H1 (cell line): Measurements from ENCODE around the gene SAE1. TPM values are rescaled to one million over a fixed set of nuclear protein-coding genes. Genes with fewer than 3 reads are reported as not detected.
A peak's percentile ranks its signal among the peaks of the same experiment; 100 is the strongest.

Source experiments
- CTCF ChIA-PET: fragments of 300-600 bp; sonication (Branson Sonifier 250); formaldehyde crosslinking; loops from one replicate; lab custom pipeline; 2021; ENCODE audit not compliant: partially characterized antibody; lab: Charles Lee
- POLR2A ChIA-PET: fragments of 300-600 bp; sonication (Branson Sonifier 250); formaldehyde crosslinking; loops from one replicate; lab custom pipeline; 2021; ENCODE audit warnings: inconsistent platforms; ENCODE audit not compliant: partially characterized antibody; lab: Charles Lee
- DNase-seq, 2 experiments: peaks; one replicate each; pipeline versions ENCODE4 v3.0.0 to v3.0.0-alpha.2; 2010 to 2022; ENCODE audit warnings: low spot score in 2 of 2, low read depth in 1 of 2, mixed read lengths in 1 of 2
- FAIRE-seq: peaks from 2 replicates; lab custom pipeline; 2011; peaks lifted over from hg19 to GRCh38; lab: Jason Lieb, UNC
- H2AFZ ChIP-seq: 2 replicates; pipeline ENCODE4 v1.8.1; 2012; ENCODE audit warnings: low read length, inconsistent platforms
- H2AK5ac ChIP-seq: 2 replicates; pipeline ENCODE4 v1.6.1; 2013; ENCODE audit warnings: low read depth, low read length
- H2BK120ac ChIP-seq: replicated peaks from 2 replicates; pipeline ENCODE3; 2013; ENCODE audit warnings: low read depth, low read length, inconsistent platforms
- H2BK12ac ChIP-seq: 2 replicates; pipeline ENCODE4 v1.6.1; 2013; ENCODE audit warnings: low read depth, low read length
- H2BK15ac ChIP-seq: 2 replicates; pipeline ENCODE4 v1.6.1; 2013; ENCODE audit warnings: low read length
- H2BK20ac ChIP-seq: 2 replicates; pipeline ENCODE4 v1.6.1; 2013; ENCODE audit warnings: low read length
- H2BK5ac ChIP-seq: 2 replicates; pipeline ENCODE4 v1.6.1; 2013; ENCODE audit warnings: low read depth, low read length
- H3K14ac ChIP-seq: 2 replicates; pipeline ENCODE4 v1.6.1; 2013; ENCODE audit warnings: inconsistent platforms; ENCODE audit not compliant: insufficient read length
- H3K18ac ChIP-seq: 2 replicates; pipeline ENCODE4 v1.6.1; 2013; ENCODE audit warnings: low read length; ENCODE audit errors: extremely low read depth
- H3K23ac ChIP-seq: 2 replicates; pipeline ENCODE4 v1.6.1; 2013; ENCODE audit warnings: inconsistent platforms; ENCODE audit not compliant: insufficient read length
- H3K23me2 ChIP-seq: 2 replicates; pipeline ENCODE4 v1.6.1; 2013; ENCODE audit warnings: low read depth, low read length
- H3K27ac ChIP-seq: 2 replicates; pipeline ENCODE4 v1.6.1; 2011; ENCODE audit warnings: low read depth, low read length, inconsistent platforms
- H3K27me3 ChIP-seq, 4 experiments: replicated peaks in 1 of 4; 1 replicate in 1 of 4; 2 replicates in 3 of 4; pipeline versions ENCODE4 v1.6.1 to v1.8.1; 2011 to 2013; ENCODE audit warnings: low read length in 3 of 4, mild to moderate bottlenecking in 3 of 4, inconsistent platforms in 2 of 4, mixed read lengths in 2 of 4, moderate library complexity in 1 of 4; ENCODE audit not compliant: control insufficient read depth in 3 of 4, insufficient read depth in 3 of 4; ENCODE audit errors: extremely low read depth in 1 of 4
- H3K36me3 ChIP-seq, 4 experiments: 2 replicates each; pipeline versions ENCODE4 v1.6.1 to v1.8.1; 2011 to 2013; ENCODE audit warnings: mild to moderate bottlenecking in 4 of 4, low read length in 3 of 4, moderate library complexity in 2 of 4, control low read depth in 1 of 4, inconsistent platforms in 1 of 4; ENCODE audit not compliant: insufficient read depth in 4 of 4, control insufficient read depth in 2 of 4
- H3K4ac ChIP-seq: replicated peaks from 2 replicates; pipeline ENCODE3; 2013; ENCODE audit warnings: low read length, low read depth, mixed read lengths, inconsistent platforms; ENCODE audit not compliant: insufficient read length
- H3K4me1 ChIP-seq, 4 experiments: replicated peaks in 1 of 4; 1 replicate in 1 of 4; 2 replicates in 3 of 4; pipeline versions ENCODE4 v1.6.1 to v1.8.1; 2011 to 2013; ENCODE audit warnings: low read length in 3 of 4, inconsistent platforms in 2 of 4, mixed read lengths in 1 of 4; ENCODE audit not compliant: insufficient read depth in 4 of 4, control insufficient read depth in 3 of 4
- H3K4me2 ChIP-seq, 2 experiments: 2 replicates each; pipeline versions ENCODE4 v1.6.1 to v1.8.1; 2011 to 2013; ENCODE audit warnings: low read depth in 2 of 2, low read length in 2 of 2, control low read depth in 1 of 2, inconsistent platforms in 1 of 2, mild to moderate bottlenecking in 1 of 2; ENCODE audit not compliant: insufficient read depth in 1 of 2
- H3K4me3 ChIP-seq, 4 experiments: fragments of 200-600, 300-600 bp in 1 of 4; sonication (generic), shearing (Covaris generic), sonication (Bioruptor Twin) in 1 of 4; 2 replicates each; pipeline versions ENCODE4 v1.5.1 to v1.8.1; 2011 to 2016; ENCODE audit warnings: low read length in 4 of 4, low read depth in 3 of 4, control low read depth in 2 of 4, inconsistent platforms in 2 of 4, mild to moderate bottlenecking in 2 of 4, mixed read lengths in 1 of 4, moderate library complexity in 1 of 4; ENCODE audit not compliant: insufficient read depth in 2 of 4; ENCODE audit errors: extremely low read depth in 1 of 4
- H3K56ac ChIP-seq: replicated peaks from 2 replicates; pipeline ENCODE3; 2013; ENCODE audit warnings: low read depth, mild to moderate bottlenecking, mixed read lengths, low read length, inconsistent platforms; ENCODE audit not compliant: insufficient read length
- H3K79me1 ChIP-seq: 2 replicates; pipeline ENCODE4 v1.6.1; 2013; ENCODE audit warnings: low read depth, low read length, control low read depth
- H3K79me2 ChIP-seq, 2 experiments: 2 replicates each; pipeline versions ENCODE4 v1.6.1 to v1.8.1; 2012 to 2013; ENCODE audit warnings: low read length in 2 of 2, mild to moderate bottlenecking in 2 of 2, inconsistent platforms in 1 of 2; ENCODE audit not compliant: insufficient read depth in 2 of 2, control insufficient read depth in 1 of 2
- H3K9ac ChIP-seq, 4 experiments: replicated peaks in 1 of 4; 1 replicate in 1 of 4; 2 replicates in 3 of 4; pipeline versions ENCODE4 v1.6.1 to v1.8.1; 2011 to 2013; ENCODE audit warnings: low read depth in 3 of 4, low read length in 3 of 4, control low read depth in 2 of 4, mild to moderate bottlenecking in 2 of 4, moderate library complexity in 2 of 4, inconsistent platforms in 1 of 4; ENCODE audit errors: extremely low read depth in 1 of 4
- H3K9me3 ChIP-seq, 2 experiments: 2 replicates each; pipeline versions ENCODE4 v1.6.1 to v1.8.1; 2012 to 2013; ENCODE audit warnings: mild to moderate bottlenecking in 2 of 2, moderate library complexity in 2 of 2, control low read depth in 1 of 2, inconsistent platforms in 1 of 2, low read depth in 1 of 2, low read length in 1 of 2, mixed read lengths in 1 of 2; ENCODE audit not compliant: insufficient read depth in 2 of 2
- H4K20me1 ChIP-seq, 2 experiments: replicated peaks in 1 of 2; 2 replicates each; pipeline versions ENCODE3 to v1.8.1; 2011 to 2013; ENCODE audit warnings: inconsistent platforms in 2 of 2, low read length in 2 of 2, mild to moderate bottlenecking in 1 of 2; ENCODE audit not compliant: insufficient read depth in 2 of 2, control insufficient read depth in 1 of 2
- H4K5ac ChIP-seq: 2 replicates; pipeline ENCODE4 v1.6.1; 2013; ENCODE audit warnings: low read length, low read depth, mixed read lengths, inconsistent platforms; ENCODE audit not compliant: insufficient read length
- H4K8ac ChIP-seq: 2 replicates; pipeline ENCODE4 v1.8.0; 2013; ENCODE audit warnings: mild to moderate bottlenecking, moderate library complexity, low read length, inconsistent platforms; ENCODE audit not compliant: insufficient read depth; ENCODE audit errors: extremely low read depth
- H4K91ac ChIP-seq: replicated peaks from 2 replicates; pipeline ENCODE3; 2013; ENCODE audit warnings: low read length, mixed read lengths, inconsistent platforms; ENCODE audit not compliant: insufficient read length
- EZH2 ChIP-seq: fragments of 200-600 bp; sonication (generic); IDR thresholded peaks from 2 replicates; pipeline ENCODE4 v1.7.1; 2012; ENCODE audit warnings: low read depth, mild to moderate bottlenecking, moderate library complexity, low read length, inconsistent platforms; ENCODE audit not compliant: severe bottlenecking
- GTF2F1 ChIP-seq: IDR thresholded peaks from 2 replicates; pipeline ENCODE4 v1.6.1; 2012; ENCODE audit warnings: low read depth, low read length, improper control_type of control experiment, borderline replicate concordance
- KDM4A ChIP-seq: IDR thresholded peaks from one replicate; pipeline ENCODE4 v1.7.1; 2012; ENCODE audit warnings: low read depth, mild to moderate bottlenecking, moderate library complexity, low read length, inconsistent platforms; ENCODE audit not compliant: severe bottlenecking
- SIX5 ChIP-seq: IDR thresholded peaks from 2 replicates; pipeline ENCODE4 v1.6.1; 2011; ENCODE audit warnings: mild to moderate bottlenecking, low read depth, low read length
- WGBS, 2 experiments: shearing (Covaris generic) in 1 of 2; methylation state at CpG; one replicate each; pipeline versions ENCODE4 v1.1.6 to v1.1.7; 2013 to 2015; ENCODE audit warnings: low lambda C conversion rate in 2 of 2, mixed read lengths in 2 of 2, inconsistent platforms in 1 of 2, low coverage in 1 of 2, missing lambda C conversion rate in 1 of 2; ENCODE audit not compliant: insufficient replicate concordance in 2 of 2, insufficient coverage in 1 of 2, insufficient read length in 1 of 2; ENCODE audit errors: extremely low coverage in 1 of 2, missing lambda C conversion rate in 1 of 2; 5-methylcytosine and 5-hydroxymethylcytosine counted together
- polyA plus RNA-seq, 7 experiments: library from polyadenylated mRNA; depleted of rRNA in 3 of 7; stranded (reverse) in 5 of 7; unstranded in 2 of 7; fragments of >200 nt in 5 of 7; fragments of 200-250 nt in 2 of 7; gene quantifications; 1 replicate in 5 of 7; 2 replicates in 1 of 7; 4 replicates in 1 of 7; pipeline versions ENCODE4 v1.2.1 to v1.2.3, GENCODE V29; 2011 to 2013; ENCODE audit warnings: missing spikeins in 2 of 7, mixed read lengths in 2 of 7
- total RNA-seq: library from RNA; stranded (reverse); fragmentation: NEBNext Ultra II Directional; extraction: Animal tissue kit (Norgen Biotek cat#: 25700); gene quantifications from 2 replicates; pipeline ENCODE4 v1.2.1, GENCODE V29; 2021

The SAE1 gene
- total and polyA plus RNA-seq, 2 of the 8 experiments (the other 6 are each of a cell fraction or from before 2014, with no cell fraction given), result 213 to 268 TPM

GRCh38 chr19:47081095-47081494 is 49.5 kb upstream of the SAE1 start:
- Histone ChIP-seq H3K4me1 (no peaks in the 10 kb centered on the region), H3K4me3 (no peak overlapping the region), H3K23me2 (no peaks in the 10 kb centered on the region), H3K4ac (no peak overlapping the region), H3K79me2 (peaks cover 0 to 4% of the 10 kb centered on the region in 2 experiments; a peak in 1 of 4 replicates), H3K56ac (no peak overlapping the region), H4K20me1 (peaks cover 7 to 11% of the 10 kb centered on the region in 2 experiments), H3K9ac (no peak overlapping the region), H4K8ac (no peak overlapping the region), H3K36me3 (peaks cover 19 to 75% (median 55%) of the 10 kb centered on the region in 4 experiments), H4K91ac (no peak overlapping the region), H2BK15ac (no peak overlapping the region), H2BK20ac (no peak overlapping the region), H3K27ac (no peak overlapping the region), H2AFZ (no peak overlapping the region), H3K27me3 (no peaks in the 10 kb centered on the region), H3K18ac (no peak overlapping the region), H3K14ac (no peak overlapping the region), H3K79me1 (no peaks in the 10 kb centered on the region; the same call in 1 of the 2 replicates), H2AK5ac (no peak overlapping the region), H2BK5ac (no peak overlapping the region), H3K4me2 (no peak overlapping the region), H3K9me3 (no peaks in the 10 kb centered on the region), H2BK120ac (no peak overlapping the region), H2BK12ac (0 out of 2 replicates have a peak overlapping the region, but pooled peaks have one; percentile 42), H3K23ac (no peak overlapping the region), H4K5ac (no peak overlapping the region)
- FAIRE-seq (no peak), DNase-seq (no peak)
- WGBS, 2 experiments, result 93% methylated on average over 6 of the region's 6 CpGs; no CpG with 5 or more reads in 1 of the 2 experiments
- ChIA-PET POLR2A (interaction anchor here (0.6 to 6.1 kb wide), 12 partner anchors 10 to 145 kb away, joined by 3 to 27 read pairs (median 4); partner anchors contain the start of gene ZC3H4), CTCF (interaction anchor here (0.7 to 4.0 kb wide), 15 partner anchors 8 to 141 kb away, joined by 3 to 32 read pairs (median 4); partner anchors contain the start of gene ZC3H4)
- no peak for TF ChIP-seq SIX5
- no peak for TF ChIP-seq EZH2
- no peak for TF ChIP-seq GTF2F1
- TF ChIP-seq KDM4A, result no peak
